RPMI8226 (cell line): ENCODE data around the gene VPS18.
"Not testable (repeated sequence)": the region's sequence is repeated elsewhere in the genome, so short reads cannot be mapped to it uniquely, and the experiment has no call there.

ENCODE experiments used
- DNase-seq: peaks from one replicate; pipeline ENCODE4 v3.0.0-alpha.2; 2015

VPS18 gene, protein sequence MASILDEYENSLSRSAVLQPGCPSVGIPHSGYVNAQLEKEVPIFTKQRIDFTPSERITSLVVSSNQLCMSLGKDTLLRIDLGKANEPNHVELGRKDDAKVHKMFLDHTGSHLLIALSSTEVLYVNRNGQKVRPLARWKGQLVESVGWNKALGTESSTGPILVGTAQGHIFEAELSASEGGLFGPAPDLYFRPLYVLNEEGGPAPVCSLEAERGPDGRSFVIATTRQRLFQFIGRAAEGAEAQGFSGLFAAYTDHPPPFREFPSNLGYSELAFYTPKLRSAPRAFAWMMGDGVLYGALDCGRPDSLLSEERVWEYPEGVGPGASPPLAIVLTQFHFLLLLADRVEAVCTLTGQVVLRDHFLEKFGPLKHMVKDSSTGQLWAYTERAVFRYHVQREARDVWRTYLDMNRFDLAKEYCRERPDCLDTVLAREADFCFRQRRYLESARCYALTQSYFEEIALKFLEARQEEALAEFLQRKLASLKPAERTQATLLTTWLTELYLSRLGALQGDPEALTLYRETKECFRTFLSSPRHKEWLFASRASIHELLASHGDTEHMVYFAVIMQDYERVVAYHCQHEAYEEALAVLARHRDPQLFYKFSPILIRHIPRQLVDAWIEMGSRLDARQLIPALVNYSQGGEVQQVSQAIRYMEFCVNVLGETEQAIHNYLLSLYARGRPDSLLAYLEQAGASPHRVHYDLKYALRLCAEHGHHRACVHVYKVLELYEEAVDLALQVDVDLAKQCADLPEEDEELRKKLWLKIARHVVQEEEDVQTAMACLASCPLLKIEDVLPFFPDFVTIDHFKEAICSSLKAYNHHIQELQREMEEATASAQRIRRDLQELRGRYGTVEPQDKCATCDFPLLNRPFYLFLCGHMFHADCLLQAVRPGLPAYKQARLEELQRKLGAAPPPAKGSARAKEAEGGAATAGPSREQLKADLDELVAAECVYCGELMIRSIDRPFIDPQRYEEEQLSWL

DNA sequence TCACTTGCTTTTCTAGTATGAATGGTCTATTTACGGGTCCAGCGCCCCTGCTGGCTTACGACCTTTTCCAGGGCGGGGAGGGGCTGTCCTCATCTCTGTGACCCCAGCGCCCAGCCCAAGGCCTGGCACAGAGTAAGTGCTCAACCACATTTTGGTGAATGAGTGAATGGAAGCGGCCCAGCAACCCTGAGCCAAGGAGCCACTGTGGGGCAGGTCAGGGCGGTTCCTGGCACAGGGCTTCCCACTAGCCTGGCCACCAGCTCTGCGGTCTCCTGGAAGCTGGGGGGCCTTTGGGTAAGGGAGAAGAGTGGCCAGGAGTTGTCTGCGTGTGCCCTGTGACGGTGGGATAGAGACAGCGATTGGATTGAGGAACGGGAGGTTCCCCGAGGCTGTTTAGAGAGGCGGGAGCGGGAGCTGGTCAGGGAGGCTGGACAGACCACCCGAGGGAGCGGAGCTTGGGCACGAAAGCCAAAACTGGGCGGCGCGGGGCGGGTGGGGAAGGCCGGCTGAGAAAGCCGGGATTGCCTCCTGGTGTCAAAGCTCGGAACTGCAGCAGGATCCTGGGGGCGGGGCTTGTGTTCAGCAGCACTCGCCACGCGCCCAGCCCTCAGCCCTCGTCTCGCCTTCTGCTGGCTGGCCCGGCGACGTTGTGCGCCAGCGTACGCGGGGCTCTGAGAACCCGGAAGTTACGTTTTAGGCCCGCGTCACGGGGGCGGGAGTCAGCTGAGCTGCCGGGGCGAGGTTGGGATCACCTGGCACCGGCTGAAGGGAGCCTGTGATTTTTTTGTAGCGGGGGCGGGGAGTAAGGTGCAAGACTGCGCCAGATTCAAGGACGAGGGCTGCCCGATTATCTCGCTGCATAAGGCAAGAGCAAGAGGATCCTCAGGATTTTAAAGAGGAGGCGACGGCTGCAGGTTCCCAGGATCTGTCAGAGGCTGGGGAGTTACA is at the start of gene VPS18:
VPS18 (plus strand) TSS at position 718 of the 948 bp plus-strand sequence. CDS start 319 bp downstream, outside the sequence.
- DNase-seq = peak; percentile 96

GRCh38 chr15:40844696-40845030 is 49.6 kb upstream of the VPS18 start:
- peak; percentile 44 for DNase-seq

DNA sequence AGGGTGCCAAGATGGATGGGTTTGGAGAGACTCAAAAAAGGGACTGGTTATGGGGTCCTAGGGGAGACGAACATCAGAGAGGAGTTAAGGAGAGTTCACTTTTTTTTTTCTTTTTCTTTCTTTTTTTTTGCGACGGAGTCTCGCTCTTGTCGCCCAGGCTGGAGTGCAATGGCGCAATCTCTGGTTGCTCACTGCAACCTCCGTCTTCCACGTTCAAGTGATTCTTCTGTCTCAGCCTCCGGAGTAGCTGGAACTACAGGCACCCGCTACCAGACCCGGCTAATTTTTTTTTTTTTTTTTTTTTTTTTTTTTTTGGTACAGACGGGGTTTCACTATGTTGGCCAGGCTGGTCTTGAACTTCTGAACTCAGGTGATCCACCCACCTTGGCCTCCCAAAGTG is 49.2 kb upstream of the VPS18 start:
- no peak for DNase-seq

GRCh38 chr15:40845511-40846284 is 48.6 kb upstream of the VPS18 start:
- DNase-seq = peak; percentile 71

- DNase-seq = no peak
Measured at GRCh38 chr15:40846841-40847222, 47.4 kb upstream of the VPS18 start.

GRCh38 chr15:40847223-40847961 is 46.9 kb upstream of the VPS18 start:
- peak; percentile 90 for DNase-seq

- no peak for DNase-seq
Measured at GRCh38 chr15:40850576-40851112, 43.6 kb upstream of the VPS18 start.

DNA sequence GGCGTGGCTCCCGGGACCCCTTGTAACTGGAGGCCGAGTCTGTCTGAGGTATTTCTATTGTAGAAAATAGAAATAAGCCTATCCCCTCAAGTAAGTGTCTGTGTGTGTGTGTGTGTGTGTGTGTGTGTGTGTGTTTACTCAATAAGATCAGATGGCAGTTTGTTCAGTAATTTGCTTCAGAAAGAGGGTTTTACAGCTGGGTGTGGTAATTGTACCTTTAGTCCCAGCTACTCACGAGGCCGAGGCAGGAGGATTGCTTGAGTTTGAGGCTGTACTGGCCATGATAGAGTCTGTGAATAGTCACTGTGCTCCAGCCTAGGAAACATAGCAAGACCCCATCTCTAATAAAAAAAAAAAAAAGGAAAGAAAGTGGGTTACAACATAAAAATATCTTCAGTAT is 41.7 kb upstream of the VPS18 start:
- no peak for DNase-seq

GRCh38 chr15:40853241-40853890 is 40.9 kb upstream of the VPS18 start:
- DNase-seq = no peak

- DNase-seq = no peak
Measured at GRCh38 chr15:40854161-40854560, 40.1 kb upstream of the VPS18 start.

- DNase-seq = no peak
Measured at GRCh38 chr15:40855706-40856234, 38.5 kb upstream of the VPS18 start.

DNA sequence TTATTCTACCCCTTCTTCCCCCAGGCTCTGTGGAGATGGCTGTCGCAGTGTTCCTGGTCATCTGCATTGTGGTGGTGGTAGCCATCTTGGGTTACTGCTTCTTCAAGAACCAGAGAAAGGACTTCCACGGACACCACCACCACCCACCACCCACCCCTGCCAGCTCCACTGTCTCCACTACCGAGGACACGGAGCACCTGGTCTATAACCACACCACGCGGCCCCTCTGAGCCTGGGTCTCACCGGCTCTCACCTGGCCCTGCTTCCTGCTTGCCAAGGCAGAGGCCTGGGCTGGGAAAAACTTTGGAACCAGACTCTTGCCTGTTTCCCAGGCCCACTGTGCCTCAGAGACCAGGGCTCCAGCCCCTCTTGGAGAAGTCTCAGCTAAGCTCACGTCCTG is 37.5 kb upstream of the VPS18 start:
- no peak for DNase-seq

DNA sequence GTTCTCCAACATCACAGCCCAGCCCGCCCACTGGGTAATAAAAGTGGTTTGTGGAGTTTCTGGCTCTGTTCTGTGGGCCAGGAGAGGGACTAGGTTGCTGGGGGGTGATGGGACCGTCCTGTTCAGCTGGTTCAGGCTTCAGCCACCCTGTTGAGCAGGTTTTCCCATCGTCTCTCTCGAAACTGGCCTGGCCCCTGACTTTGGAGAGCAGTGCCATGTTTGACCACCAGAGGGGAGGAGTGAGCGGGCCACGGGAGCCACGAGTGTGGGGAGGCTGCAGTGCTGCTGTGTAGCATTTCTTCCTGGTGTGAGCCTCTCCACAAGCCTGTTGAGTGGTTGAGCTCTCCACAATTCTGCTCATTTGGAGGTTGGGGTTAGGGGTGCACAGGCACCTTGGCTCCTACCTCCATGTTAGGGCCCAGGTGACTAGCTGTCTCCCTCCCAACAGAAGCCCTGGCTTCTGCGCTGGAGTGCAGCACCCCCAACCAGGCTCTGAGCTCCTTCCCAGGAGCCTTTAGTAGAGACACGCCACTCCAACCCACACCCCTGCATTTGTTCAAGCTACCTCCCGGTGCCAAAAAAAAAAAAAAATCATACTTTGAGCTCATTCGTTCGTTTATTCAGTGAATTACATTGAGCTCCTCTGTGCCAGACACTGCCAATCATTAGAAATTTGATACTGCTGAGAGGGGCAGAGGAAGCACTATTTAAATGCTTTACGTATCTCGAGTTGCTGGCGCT is 36.5 kb upstream of the VPS18 start:
- DNase-seq = peak; percentile 59

DNA sequence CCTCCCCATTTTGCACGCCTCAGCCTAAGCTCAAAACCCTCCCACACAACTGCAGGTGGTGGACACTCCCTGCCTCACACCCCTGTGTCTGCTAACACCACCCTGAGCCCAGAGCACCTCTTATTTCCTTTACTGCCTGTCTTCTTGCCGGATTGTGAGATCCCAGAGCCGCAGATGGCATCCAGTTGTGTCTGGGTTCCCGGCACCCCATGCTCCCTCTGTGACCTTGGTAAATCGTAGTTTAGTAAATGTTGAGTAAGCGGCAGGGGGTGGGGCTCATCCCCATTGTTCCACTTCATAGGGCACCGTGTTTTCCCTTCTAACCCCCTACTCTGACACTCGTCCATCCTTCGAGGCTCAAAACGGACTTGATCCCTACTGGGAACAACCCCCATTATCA is 35.5 kb upstream of the VPS18 start:
- DNase-seq = no peak

- peak; percentile 77 for DNase-seq
Measured at GRCh38 chr15:40859206-40859851, 34.9 kb upstream of the VPS18 start.

GRCh38 chr15:40861147-40861546 is 33.1 kb upstream of the VPS18 start:
- DNase-seq = not testable (repeated sequence)

GRCh38 chr15:40863660-40864270 is 30.5 kb upstream of the VPS18 start:
- DNase-seq = no peak

GRCh38 chr15:40867199-40867598 is 27.1 kb upstream of the VPS18 start:
- DNase-seq = no peak
